ENCODE measurements around the gene BFAR.
"Not testable (repeated sequence)": the region's sequence is repeated elsewhere in the genome, so short reads cannot be mapped to it uniquely, and the experiment has no call there.

- TF ChIP-seq, protein P1, sequence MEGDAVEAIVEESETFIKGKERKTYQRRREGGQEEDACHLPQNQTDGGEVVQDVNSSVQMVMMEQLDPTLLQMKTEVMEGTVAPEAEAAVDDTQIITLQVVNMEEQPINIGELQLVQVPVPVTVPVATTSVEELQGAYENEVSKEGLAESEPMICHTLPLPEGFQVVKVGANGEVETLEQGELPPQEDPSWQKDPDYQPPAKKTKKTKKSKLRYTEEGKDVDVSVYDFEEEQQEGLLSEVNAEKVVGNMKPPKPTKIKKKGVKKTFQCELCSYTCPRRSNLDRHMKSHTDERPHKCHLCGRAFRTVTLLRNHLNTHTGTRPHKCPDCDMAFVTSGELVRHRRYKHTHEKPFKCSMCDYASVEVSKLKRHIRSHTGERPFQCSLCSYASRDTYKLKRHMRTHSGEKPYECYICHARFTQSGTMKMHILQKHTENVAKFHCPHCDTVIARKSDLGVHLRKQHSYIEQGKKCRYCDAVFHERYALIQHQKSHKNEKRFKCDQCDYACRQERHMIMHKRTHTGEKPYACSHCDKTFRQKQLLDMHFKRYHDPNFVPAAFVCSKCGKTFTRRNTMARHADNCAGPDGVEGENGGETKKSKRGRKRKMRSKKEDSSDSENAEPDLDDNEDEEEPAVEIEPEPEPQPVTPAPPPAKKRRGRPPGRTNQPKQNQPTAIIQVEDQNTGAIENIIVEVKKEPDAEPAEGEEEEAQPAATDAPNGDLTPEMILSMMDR (IDR thresholded peaks at IDR 0.05) = not testable (repeated sequence)
- TF ChIP-seq POLR2A (IDR thresholded peaks at IDR 0.05) = not testable (repeated sequence)
Observed at GRCh38 chr16:14685870-14686793, 53.4 kb downstream of the BFAR start.
